Measurements from ENCODE around the gene PARP12.

PARP12 gene

DNA sequence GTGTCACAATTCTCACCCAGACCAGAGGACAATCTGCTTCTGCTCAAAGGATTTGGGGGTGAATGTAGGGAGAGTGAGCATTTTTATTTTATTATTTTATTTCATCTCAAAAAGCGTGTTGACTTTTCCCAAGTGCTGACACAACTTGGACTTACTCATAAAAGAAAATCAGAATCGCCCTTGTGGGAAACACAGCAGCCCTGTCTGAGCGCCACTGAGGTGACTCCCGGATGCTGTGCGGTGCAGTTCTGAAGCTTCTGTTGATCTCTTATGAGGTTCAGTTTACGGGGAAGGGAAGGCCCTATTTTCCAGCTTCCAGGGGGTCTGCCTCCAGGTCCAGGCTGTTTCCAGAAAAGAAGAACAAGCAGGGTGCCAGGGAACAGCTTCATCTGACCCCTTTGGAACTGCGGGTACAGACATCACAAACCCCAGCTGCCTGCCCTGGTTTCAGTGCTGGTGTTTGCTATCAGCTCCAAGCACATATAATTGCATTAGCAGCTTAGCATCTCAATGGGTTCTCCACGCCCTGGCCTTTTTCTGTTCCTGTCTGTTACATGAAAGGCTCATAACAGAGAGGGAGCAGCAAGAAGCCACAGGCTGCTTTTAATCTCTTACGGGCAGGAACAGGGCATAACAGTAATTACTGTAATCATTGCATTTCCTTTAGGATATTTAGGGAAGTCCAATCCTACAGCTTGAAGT, 52.4 kb downstream of the PARP12 start:
- peak; percentile 97 for DNase-seq

DNA sequence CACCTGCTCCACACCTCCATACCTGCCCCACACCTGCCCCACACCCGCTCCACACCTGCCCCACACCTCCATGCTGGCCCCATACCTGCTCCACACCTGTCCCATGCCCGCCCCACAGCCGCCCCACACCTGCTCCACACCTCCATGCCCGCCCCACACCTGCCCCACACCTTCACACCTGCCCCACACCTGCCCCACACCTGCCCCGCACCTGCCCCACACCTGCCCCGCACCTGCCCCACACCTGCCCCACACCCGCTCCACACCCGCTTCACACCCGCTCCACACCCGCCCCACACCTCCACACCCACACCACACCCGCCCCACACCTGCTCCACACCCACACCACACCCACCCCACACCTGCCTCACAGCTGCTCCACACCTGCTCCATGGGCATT, 53.0 kb downstream of the PARP12 start:
- DNase-seq, result no peak

- no peak for DNase-seq
Observed at GRCh38 chr7:140008755-140009610, 53.8 kb downstream of the PARP12 start.

DNA sequence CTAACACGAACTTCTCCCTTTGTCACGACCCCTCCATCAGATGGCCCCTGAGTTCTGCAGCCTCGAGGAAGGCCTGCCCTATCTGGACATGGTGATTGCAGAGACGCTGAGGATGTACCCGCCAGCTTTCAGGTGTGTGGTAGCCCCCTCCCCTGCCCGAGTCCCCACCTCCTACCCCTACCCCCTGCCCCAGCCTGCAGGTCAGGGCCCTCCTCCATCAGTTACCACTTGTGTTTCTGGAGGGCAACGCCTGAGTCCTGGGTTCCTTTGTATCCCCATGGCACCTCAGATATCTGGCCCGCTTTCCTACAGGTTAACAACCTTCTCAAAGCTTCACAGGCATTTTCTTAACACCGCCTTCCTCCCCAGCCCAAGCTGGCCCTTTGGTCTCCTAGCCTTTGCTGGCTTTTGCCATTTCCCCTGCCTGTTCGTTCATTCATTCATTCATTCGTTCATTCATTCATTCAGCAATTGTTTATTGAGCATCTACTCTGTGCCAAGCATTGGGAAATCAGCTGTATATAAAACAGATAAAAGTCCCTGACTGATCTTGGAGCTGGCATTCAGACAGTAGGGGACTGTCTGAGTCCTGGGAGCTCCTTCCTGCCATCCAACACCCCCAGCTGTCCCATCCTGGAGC, 55.6 kb downstream of the PARP12 start:
- DNase-seq, result no peak

DNA sequence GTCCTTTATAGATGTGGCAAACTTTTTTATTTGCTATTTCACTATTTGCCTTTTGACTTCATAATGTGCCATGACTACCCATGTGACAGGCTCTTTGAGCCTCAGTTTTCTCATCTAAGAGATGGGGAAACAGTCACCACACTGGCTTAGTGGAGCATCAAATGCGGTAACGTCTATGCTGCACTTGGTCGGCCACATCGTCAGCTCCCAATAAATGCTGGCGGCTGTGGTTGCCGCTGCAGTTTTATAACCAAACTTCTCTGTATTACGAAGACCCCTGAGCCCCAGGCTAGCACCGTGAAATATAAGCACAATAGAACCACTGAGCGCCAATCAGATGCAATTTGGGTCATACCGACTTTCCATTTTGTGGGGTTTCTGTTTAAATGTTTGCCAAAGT, 56.2 kb downstream of the PARP12 start:
- no peak for DNase-seq

GRCh38 chr7:140005754-140006503, 56.8 kb downstream of the PARP12 start:
- peak; percentile 50 for DNase-seq

DNA sequence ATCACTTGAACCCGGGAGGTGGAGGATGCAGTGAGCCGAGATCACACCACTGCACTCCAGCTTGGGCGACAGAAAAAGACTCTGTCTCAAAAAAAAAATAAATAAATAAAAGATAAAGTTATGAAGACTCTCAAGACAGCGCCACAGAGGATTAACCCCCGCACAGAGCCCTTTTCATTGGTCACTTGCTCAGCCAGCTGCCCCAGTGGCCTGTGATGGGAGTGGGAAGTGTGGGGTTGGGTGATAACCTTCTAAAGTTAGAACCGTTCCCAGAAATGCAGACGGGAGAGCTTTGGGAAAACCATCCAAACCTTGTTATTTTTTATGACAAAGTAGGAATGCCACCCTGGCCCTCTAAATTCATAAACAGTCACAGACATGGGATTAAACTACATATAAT, 57.4 kb downstream of the PARP12 start:
- no peak for DNase-seq

GRCh38 chr7:140004672-140005071, 58.1 kb downstream of the PARP12 start:
- DNase-seq, result no peak

DNA sequence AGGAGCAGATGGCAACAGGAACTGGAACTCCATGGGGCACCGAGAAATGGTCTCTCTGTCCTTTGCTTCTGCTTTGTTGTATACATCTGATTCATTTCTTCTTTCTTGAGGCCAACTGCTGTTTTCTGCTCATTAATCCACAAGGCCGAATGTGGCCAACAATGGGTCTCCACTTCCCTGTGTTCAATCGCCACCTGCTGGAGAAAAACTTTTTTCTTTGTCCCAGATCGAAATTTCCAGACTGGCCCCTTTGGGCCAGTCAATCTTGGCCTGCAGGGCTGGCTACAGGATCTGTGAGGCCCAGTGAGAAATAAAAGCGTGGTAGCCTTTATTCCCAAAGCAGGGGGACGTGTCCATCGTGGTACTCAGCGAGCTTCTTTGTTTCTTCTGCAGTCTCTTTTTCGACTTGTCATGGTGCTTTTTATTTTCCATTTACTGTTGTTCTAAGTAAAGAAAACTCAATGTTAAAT, 58.8 kb downstream of the PARP12 start:
- DNase-seq, result peak; percentile 66

GRCh38 chr7:140000666-140001268, 62.0 kb downstream of the PARP12 start:
- no peak for DNase-seq

DNA sequence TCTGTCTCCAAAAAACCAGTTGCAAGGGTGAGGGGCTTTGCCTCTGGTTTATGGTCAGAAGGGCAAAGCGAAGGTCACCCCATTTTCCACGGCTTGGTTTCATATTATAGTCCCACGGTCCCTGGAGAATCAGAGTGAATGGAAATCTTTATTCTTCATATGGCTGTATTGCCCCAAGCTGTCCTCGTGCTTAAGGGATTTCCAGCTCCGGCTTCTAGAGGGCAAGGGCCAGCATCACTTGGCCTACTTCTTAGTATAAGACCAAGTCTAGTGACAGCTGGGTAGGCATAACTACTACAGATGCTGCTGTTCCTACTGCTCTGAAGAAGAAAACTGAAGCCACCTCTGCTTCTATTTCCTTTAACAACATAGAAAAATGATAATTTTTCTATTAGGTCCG, 63.2 kb downstream of the PARP12 start:
- peak; percentile 29 for DNase-seq

DNA sequence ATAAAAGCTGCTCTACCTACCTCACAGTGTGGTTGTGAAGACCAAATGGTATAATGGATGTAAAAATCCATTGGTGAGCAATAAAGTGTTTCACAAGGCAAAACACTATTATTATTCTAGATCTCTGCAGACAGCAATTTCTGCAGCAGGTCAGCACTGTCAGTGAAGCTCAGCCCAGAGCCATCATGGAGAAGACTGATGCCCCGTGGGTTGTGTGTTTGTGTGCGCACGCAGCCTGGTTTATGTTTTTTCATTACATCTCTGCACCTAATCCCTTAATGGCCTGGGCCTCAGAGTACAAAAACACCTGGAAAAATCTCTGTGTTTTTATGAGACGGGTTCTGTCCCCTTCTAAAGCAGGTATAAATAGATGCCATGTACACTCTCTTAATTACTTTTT, 64.2 kb downstream of the PARP12 start:
- DNase-seq, result no peak

GRCh38 chr7:139995017-139995915, 67.5 kb downstream of the PARP12 start:
- no peak for DNase-seq

DNA sequence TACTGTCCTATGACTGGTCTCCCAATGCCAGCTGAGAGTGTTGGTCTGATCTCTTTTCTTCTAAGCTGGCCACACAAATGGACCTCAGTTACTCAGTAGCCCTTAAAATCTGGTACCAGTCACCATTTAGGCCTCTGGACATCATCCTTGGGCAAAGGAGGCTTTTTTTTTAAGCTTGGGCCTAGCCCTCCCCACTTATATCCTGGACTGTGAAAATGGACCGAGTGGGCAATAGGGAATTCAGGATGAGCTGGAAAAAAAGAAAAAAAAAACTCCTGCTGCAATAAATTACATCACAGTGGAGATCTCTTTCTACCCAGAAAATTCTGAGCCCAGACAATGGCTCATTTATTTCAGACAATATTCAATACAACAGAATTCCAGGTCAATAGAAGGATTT, 68.4 kb downstream of the PARP12 start:
- DNase-seq, result no peak

- no peak for DNase-seq
Observed at GRCh38 chr7:139993592-139993991, 69.2 kb downstream of the PARP12 start.

- DNase-seq, result no peak
Observed at GRCh38 chr7:139993169-139993568, 69.6 kb downstream of the PARP12 start.

DNA sequence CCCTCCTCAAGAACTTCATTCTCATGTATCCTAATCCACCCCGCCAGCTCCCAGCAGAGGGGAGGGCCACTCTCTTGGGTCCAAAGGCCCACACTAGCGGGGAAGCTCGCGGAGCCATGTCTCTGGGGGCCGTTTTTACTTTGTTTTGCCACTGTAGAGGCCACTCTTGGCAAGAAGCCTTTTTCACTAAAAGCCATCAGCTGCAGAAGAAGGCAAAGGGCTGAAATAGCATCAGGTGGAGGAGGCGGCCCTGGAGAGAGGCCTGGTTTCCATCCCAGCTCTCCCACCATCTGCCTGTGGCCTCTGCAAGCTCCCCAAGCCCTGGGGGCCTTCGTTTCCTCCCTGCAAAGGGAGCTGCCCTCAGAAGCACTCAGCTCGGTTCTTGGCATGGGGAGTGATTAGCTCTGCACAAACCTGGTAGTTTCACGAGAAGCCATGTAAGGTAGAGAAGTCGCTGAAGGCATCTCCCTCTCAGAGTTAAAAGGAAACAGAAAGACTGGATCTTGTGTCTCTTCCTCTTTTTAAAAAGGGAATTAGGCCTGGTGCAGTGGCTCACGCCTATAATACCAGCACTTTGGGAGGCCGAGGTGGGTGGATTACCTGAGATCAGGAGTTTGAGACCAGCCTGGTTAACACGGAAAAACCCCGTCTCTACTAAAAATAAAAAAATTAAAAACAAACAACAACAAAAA, 70.3 kb downstream of the PARP12 start:
- peak; percentile 18 for DNase-seq

- no peak for DNase-seq
Observed at GRCh38 chr7:139991911-139992310, 70.8 kb downstream of the PARP12 start.

DNA sequence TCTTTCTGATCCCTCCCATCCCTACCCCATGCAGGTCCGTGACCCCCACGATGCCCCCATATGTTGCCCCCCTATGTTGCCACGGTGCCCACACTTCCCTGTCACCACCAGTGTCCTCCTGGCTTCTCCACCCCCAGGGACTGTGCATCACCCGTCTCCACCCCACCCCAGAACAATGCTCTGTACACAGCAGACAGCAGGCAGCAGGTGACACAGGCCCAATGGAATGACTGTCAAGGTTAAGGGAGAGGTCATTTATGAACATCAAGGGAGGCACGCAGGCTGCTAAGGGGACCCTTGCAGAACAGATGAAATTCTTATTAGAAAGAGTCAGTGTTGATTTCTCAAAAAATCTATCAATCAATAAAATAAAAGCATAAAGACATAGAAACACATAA, 71.5 kb downstream of the PARP12 start:
- DNase-seq, result no peak

DNA sequence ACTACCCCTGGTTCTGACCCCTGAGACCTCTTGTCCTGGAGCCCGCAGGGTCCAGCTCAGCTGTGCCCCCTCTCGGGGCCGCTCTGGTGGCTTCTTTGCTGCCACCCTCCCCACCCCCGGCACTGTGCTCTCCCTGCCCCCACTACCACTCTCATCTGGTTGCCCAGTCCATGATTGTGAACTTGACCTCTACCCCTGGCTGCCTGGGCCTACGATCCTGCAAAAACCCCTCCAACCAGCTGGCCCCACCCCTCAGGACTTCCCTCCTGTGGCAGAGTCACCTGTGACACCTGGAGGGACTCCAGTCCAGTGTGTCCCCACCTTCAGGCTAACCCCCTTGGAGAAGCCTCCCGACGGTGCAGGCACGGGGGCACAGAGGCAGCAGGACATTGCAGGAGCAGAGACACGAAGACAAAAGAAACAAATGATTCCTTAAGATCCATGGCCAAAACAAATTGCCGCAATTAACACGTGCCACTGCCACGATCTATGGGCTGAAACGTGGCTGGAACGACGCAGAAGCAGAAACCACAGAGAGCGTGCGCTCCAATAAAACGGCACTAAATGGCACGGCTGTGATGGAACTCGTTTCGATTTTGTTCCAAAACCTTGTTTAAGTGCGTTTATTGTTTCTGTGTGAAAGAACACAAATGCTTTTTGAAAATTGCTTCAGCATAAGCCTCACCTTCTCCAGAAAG, 72.0 kb downstream of the PARP12 start:
- no peak for DNase-seq
